ENCODE data around the gene FBN2.

The FBN2 gene

GRCh38 chr5:128427921-128428320 lies 110.1 kb downstream of the FBN2 start:
- no peak for ATAC-seq
- TF ChIP-seq POU6F1 (CRISPR knock-in tag; IDR thresholded peaks at IDR 0.05; ENCODE audit: borderline replicate concordance, low read depth) (no peak), ARNTL (CRISPR knock-in tag; IDR thresholded peaks at IDR 0.05; ENCODE audit: borderline replicate concordance, low read depth) (no peak), OSR1 (CRISPR knock-in tag; IDR thresholded peaks at IDR 0.05) (no peak), SNAI2 (CRISPR knock-in tag; IDR thresholded peaks at IDR 0.05) (no peak), ZNF8 (CRISPR knock-in tag; IDR thresholded peaks at IDR 0.05) (no peak), TSHZ2 (CRISPR knock-in tag; IDR thresholded peaks at IDR 0.05) (no peak), CREB5 (CRISPR knock-in tag; IDR thresholded peaks at IDR 0.05; ENCODE audit: low read depth) (no peak), ISL1 (CRISPR knock-in tag; IDR thresholded peaks at IDR 0.05) (no peak), TCF4 (CRISPR knock-in tag; IDR thresholded peaks at IDR 0.05; ENCODE audit: borderline replicate concordance) (no peak), GLIS3 (CRISPR knock-in tag; IDR thresholded peaks at IDR 0.05) (no peak), RARB (CRISPR knock-in tag; IDR thresholded peaks at IDR 0.05) (no peak), TOX (CRISPR knock-in tag; IDR thresholded peaks at IDR 0.05; ENCODE audit: borderline replicate concordance) (no peak)

DNA sequence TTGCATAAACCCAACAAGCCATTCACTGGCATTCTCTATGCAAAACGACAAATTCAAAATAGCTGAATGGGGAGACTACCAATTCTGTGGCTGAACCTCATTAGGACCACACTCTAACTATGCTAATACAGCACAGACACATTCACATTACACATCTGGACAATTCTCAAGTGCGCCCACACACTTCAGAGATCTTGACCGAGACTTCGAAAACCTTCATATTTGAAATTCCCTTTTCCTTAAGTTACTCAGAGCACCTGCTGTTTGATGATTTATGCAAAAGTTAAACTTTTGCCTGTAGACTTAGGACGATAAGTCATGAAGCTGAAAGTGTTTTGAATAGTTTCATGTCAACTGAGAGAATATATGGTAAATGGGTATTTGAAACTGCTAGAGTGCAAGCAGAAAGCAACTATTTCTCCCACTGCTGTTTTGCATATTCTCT lies 111.9 kb downstream of the FBN2 start:
- TF ChIP-seq PPARA (CRISPR knock-in tag; IDR thresholded peaks at IDR 0.05; ENCODE audit: borderline replicate concordance) (no peak), POU6F1 (CRISPR knock-in tag; IDR thresholded peaks at IDR 0.05; ENCODE audit: borderline replicate concordance, low read depth) (no peak), SNAI2 (CRISPR knock-in tag; IDR thresholded peaks at IDR 0.05) (no peak), ARNTL (CRISPR knock-in tag; IDR thresholded peaks at IDR 0.05; ENCODE audit: borderline replicate concordance, low read depth) (no peak), BACH2 (CRISPR knock-in tag; IDR thresholded peaks at IDR 0.05; ENCODE audit: borderline replicate concordance) (no peak), OSR1 (CRISPR knock-in tag; IDR thresholded peaks at IDR 0.05) (no peak)
- ATAC-seq: no peak; the same call in 2 of the 3 replicates

DNA sequence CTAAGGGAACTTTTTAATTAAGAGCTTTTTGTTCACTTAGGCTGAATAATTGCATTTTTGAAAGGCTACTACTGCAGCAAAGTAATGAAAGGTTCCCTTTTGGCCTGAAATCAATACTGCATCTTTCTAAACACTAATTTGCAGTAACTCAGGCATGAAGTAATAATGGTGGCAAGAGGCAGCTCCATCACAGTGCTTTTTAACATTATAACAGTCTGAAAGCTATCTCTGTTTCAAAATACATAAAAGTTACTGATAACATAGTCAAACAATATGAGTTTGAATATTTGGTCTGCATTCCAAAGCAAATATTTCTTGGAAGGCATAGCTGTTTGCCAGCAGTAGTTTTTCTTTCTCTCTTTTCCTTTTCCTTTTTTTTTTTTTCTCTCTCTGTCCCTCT lies 113.4 kb downstream of the FBN2 start:
- ATAC-seq: no peak
- TF ChIP-seq TCF4 (CRISPR knock-in tag; IDR thresholded peaks at IDR 0.05; ENCODE audit: borderline replicate concordance) (no peak), ZNF70 (CRISPR knock-in tag; IDR thresholded peaks at IDR 0.05) (no peak), ZFP30 (CRISPR knock-in tag; IDR thresholded peaks at IDR 0.05) (no peak), PPARA (CRISPR knock-in tag; IDR thresholded peaks at IDR 0.05; ENCODE audit: borderline replicate concordance) (no peak), CREB5 (CRISPR knock-in tag; IDR thresholded peaks at IDR 0.05; ENCODE audit: low read depth) (no peak), SNAI2 (CRISPR knock-in tag; IDR thresholded peaks at IDR 0.05) (no peak), ZNF565 (CRISPR knock-in tag; conservative IDR thresholded peaks at IDR 0.05; ENCODE audit: low read depth) (no peak), ZNF8 (CRISPR knock-in tag; IDR thresholded peaks at IDR 0.05) (no peak), TOX (CRISPR knock-in tag; IDR thresholded peaks at IDR 0.05; ENCODE audit: borderline replicate concordance) (no peak), ISL1 (CRISPR knock-in tag; IDR thresholded peaks at IDR 0.05) (no peak), GLIS3 (CRISPR knock-in tag; IDR thresholded peaks at IDR 0.05) (no peak), ARNTL (CRISPR knock-in tag; IDR thresholded peaks at IDR 0.05; ENCODE audit: borderline replicate concordance, low read depth) (no peak), TSHZ2 (CRISPR knock-in tag; IDR thresholded peaks at IDR 0.05) (no peak)
- TF ChIP-seq, protein P1, sequence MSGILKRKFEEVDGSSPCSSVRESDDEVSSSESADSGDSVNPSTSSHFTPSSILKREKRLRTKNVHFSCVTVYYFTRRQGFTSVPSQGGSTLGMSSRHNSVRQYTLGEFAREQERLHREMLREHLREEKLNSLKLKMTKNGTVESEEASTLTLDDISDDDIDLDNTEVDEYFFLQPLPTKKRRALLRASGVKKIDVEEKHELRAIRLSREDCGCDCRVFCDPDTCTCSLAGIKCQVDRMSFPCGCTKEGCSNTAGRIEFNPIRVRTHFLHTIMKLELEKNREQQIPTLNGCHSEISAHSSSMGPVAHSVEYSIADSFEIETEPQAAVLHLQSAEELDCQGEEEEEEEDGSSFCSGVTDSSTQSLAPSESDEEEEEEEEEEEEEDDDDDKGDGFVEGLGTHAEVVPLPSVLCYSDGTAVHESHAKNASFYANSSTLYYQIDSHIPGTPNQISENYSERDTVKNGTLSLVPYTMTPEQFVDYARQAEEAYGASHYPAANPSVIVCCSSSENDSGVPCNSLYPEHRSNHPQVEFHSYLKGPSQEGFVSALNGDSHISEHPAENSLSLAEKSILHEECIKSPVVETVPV (CRISPR knock-in tag; IDR thresholded peaks at IDR 0.05): no peak
- TF ChIP-seq, protein P2, sequence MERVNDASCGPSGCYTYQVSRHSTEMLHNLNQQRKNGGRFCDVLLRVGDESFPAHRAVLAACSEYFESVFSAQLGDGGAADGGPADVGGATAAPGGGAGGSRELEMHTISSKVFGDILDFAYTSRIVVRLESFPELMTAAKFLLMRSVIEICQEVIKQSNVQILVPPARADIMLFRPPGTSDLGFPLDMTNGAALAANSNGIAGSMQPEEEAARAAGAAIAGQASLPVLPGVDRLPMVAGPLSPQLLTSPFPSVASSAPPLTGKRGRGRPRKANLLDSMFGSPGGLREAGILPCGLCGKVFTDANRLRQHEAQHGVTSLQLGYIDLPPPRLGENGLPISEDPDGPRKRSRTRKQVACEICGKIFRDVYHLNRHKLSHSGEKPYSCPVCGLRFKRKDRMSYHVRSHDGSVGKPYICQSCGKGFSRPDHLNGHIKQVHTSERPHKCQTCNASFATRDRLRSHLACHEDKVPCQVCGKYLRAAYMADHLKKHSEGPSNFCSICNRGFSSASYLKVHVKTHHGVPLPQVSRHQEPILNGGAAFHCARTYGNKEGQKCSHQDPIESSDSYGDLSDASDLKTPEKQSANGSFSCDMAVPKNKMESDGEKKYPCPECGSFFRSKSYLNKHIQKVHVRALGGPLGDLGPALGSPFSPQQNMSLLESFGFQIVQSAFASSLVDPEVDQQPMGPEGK (CRISPR knock-in tag; IDR thresholded peaks at IDR 0.05; ENCODE audit: borderline replicate concordance): no peak

All from SK-N-SH treated with all-trans-retinoic acid at 6 μM for 48 hours (cell line).